ENCODE measurements around the gene RAD9A.

RAD9A gene

GRCh38 chr11:67355794-67356386, 35.9 kb upstream of the RAD9A start:
- Histone ChIP-seq H4K91ac (ENCODE audit: low read length) (peak overlapping the region; percentile 89), H3K9me3 (ENCODE audit: control insufficient read depth, low read length) (no peaks in the 10 kb centered on the region), H3K79me1 (replicated peaks; ENCODE audit: low read length, poor library complexity, severe bottlenecking) (peaks cover 7% of the 10 kb centered on the region), H3K9ac (ENCODE audit: low read length) (peak overlapping the region; percentile 76), H2AK5ac (ENCODE audit: low read length, severe bottlenecking) (peak overlapping the region; percentile 8), H3K4me3 (ENCODE audit: insufficient read depth in 1 of 2, low read depth in 1 of 2, low read length in 2 of 2) (no peak overlapping the region), H3K36me3 (ENCODE audit: control insufficient read depth in 1 of 2, insufficient read depth in 2 of 2, low read depth in 1 of 2, low read length in 2 of 2) (peaks cover 5% of the 10 kb centered on the region in 2 experiments), H3K4ac (ENCODE audit: low read depth in 1 of 2, low read length in 2 of 2) (peak overlapping the region; percentile 83 to 92), H3K27me3 (ENCODE audit: control insufficient read depth in 1 of 2, insufficient read depth in 1 of 2, low read length in 2 of 2) (no peaks in the 10 kb centered on the region), H3K18ac (ENCODE audit: low read depth in 1 of 2, low read length in 2 of 2) (peak overlapping the region; percentile 76 to 92), H4K8ac (ENCODE audit: low read length) (peak overlapping the region; percentile 87), H3K23ac (ENCODE audit: low read length in 2 of 2) (peak overlapping the region in 1 of 2 experiments; percentile 2), H3K14ac (ENCODE audit: low read length in 2 of 2) (peak overlapping the region in 1 of 2 experiments; percentile 64), H2BK12ac (ENCODE audit: low read length in 2 of 2) (peak overlapping the region; percentile 6 to 49), H3K4me2 (ENCODE audit: low read length, poor library complexity, severe bottlenecking) (no peak overlapping the region), H2BK120ac (ENCODE audit: low read depth, low read length) (peak overlapping the region; percentile 77), H2BK5ac (ENCODE audit: low read depth, low read length, poor library complexity, severe bottlenecking) (no peak overlapping the region), H3K4me1 (ENCODE audit: control insufficient read depth, insufficient read depth, low read depth, low read length) (peaks cover 53% of the 10 kb centered on the region), H2AFZ (ENCODE audit: low read depth, low read length) (no peak overlapping the region), H2BK15ac (ENCODE audit: low read depth, poor library complexity, severe bottlenecking) (peak overlapping the region; percentile 45), H3K27ac (ENCODE audit: low read length, poor library complexity, severe bottlenecking) (peak overlapping the region; percentile 96)
- WGBS: 80% methylated on average over 4 of the region's 4 CpGs
- no peak for DNase-seq

- Histone ChIP-seq H2AFZ (ENCODE audit: low read depth, low read length) (no peak overlapping the region), H2BK5ac (ENCODE audit: low read depth, low read length, poor library complexity, severe bottlenecking) (peak overlapping the region; percentile 74), H3K9me3 (ENCODE audit: control insufficient read depth, low read length) (no peaks in the 10 kb centered on the region), H3K27me3 (ENCODE audit: control insufficient read depth in 1 of 2, insufficient read depth in 1 of 2, low read length in 2 of 2) (no peaks in the 10 kb centered on the region), H3K18ac (ENCODE audit: low read depth in 1 of 2, low read length in 2 of 2) (peak overlapping the region; percentile 46 to 76), H3K27ac (ENCODE audit: low read length, poor library complexity, severe bottlenecking) (peak overlapping the region; percentile 96), H3K36me3 (ENCODE audit: control insufficient read depth in 1 of 2, insufficient read depth in 2 of 2, low read depth in 1 of 2, low read length in 2 of 2) (peaks cover 3 to 6% of the 10 kb centered on the region in 2 experiments), H2BK15ac (ENCODE audit: low read depth, poor library complexity, severe bottlenecking) (peak overlapping the region; percentile 97), H2BK120ac (ENCODE audit: low read depth, low read length) (peak overlapping the region; percentile 77), H3K23ac (ENCODE audit: low read length in 2 of 2) (peak overlapping the region in 1 of 2 experiments; percentile 2), H3K4ac (ENCODE audit: low read depth in 1 of 2, low read length in 2 of 2) (peak overlapping the region; percentile 79 to 92), H4K91ac (ENCODE audit: low read length) (peak overlapping the region; percentile 89), H3K14ac (ENCODE audit: low read length in 2 of 2) (peak overlapping the region in 1 of 2 experiments; percentile 13), H3K4me1 (ENCODE audit: control insufficient read depth, insufficient read depth, low read depth, low read length) (peaks cover 50% of the 10 kb centered on the region), H2AK5ac (ENCODE audit: low read length, severe bottlenecking) (peak overlapping the region; percentile 8), H3K9ac (ENCODE audit: low read length) (peak overlapping the region; percentile 76), H4K8ac (ENCODE audit: low read length) (peak overlapping the region; percentile 87), H3K79me1 (replicated peaks; ENCODE audit: low read length, poor library complexity, severe bottlenecking) (peaks cover 7% of the 10 kb centered on the region), H3K4me3 (ENCODE audit: insufficient read depth in 1 of 2, low read depth in 1 of 2, low read length in 2 of 2) (no peak overlapping the region), H2BK12ac (ENCODE audit: low read length in 2 of 2) (peak overlapping the region; percentile 6 to 49), H3K4me2 (ENCODE audit: low read length, poor library complexity, severe bottlenecking) (no peak overlapping the region)
- WGBS: 32% methylated on average over 4 of the region's 4 CpGs
- DNase-seq: no peak
Observed at GRCh38 chr11:67356387-67356863, 35.4 kb upstream of the RAD9A start.

- WGBS: 23% methylated on average over 3 of the region's 3 CpGs
Observed at GRCh38 chr11:67356864-67357561, 34.8 kb upstream of the RAD9A start.

More at GRCh38 chr11:67356864-67357561, 34.8 kb upstream of the RAD9A start:
- peaks cover 46% of the 10 kb centered on the region for H3K4me1 ChIP-seq (ENCODE audit: control insufficient read depth, insufficient read depth, low read depth, low read length)
- H3K36me3 ChIP-seq (ENCODE audit: control insufficient read depth in 1 of 2, insufficient read depth in 2 of 2, low read depth in 1 of 2, low read length in 2 of 2): peaks cover 3 to 8% of the 10 kb centered on the region in 2 experiments
- H3K4me3 ChIP-seq (ENCODE audit: insufficient read depth in 1 of 2, low read depth in 1 of 2, low read length in 2 of 2): no peak overlapping the region
- peak overlapping the region in 1 of 2 experiments; percentile 93 for H3K14ac ChIP-seq (ENCODE audit: low read length in 2 of 2)
- H2BK15ac ChIP-seq (ENCODE audit: low read depth, poor library complexity, severe bottlenecking): peak overlapping the region; percentile 97
- peak overlapping the region; percentile 74 for H2BK5ac ChIP-seq (ENCODE audit: low read depth, low read length, poor library complexity, severe bottlenecking)
- H3K18ac ChIP-seq (ENCODE audit: low read depth in 1 of 2, low read length in 2 of 2): peak overlapping the region; percentile 76 to 97
- no peaks in the 10 kb centered on the region for H3K27me3 ChIP-seq (ENCODE audit: control insufficient read depth in 1 of 2, insufficient read depth in 1 of 2, low read length in 2 of 2)
- peak overlapping the region; percentile 85 to 92 for H3K4ac ChIP-seq (ENCODE audit: low read depth in 1 of 2, low read length in 2 of 2)
- peak overlapping the region; percentile 96 for H3K27ac ChIP-seq (ENCODE audit: low read length, poor library complexity, severe bottlenecking)
- H3K4me2 ChIP-seq (ENCODE audit: low read length, poor library complexity, severe bottlenecking): no peak overlapping the region
- peak overlapping the region; percentile 49 to 97 for H2BK12ac ChIP-seq (ENCODE audit: low read length in 2 of 2)
- H2AK5ac ChIP-seq (ENCODE audit: low read length, severe bottlenecking): peak overlapping the region; percentile 34
- peak overlapping the region; percentile 91 for H4K91ac ChIP-seq (ENCODE audit: low read length)
- H3K9me3 ChIP-seq (ENCODE audit: control insufficient read depth, low read length): no peaks in the 10 kb centered on the region
- DNase-seq: peak; percentile 85
- peak overlapping the region; percentile 77 for H2BK120ac ChIP-seq (ENCODE audit: low read depth, low read length)
- H3K79me1 ChIP-seq (replicated peaks; ENCODE audit: low read length, poor library complexity, severe bottlenecking): peaks cover 13% of the 10 kb centered on the region
- H3K9ac ChIP-seq (ENCODE audit: low read length): peak overlapping the region; percentile 76
- H2AFZ ChIP-seq (ENCODE audit: low read depth, low read length): peak overlapping the region; percentile 15
- peak overlapping the region; percentile 87 for H4K8ac ChIP-seq (ENCODE audit: low read length)
- H3K23ac ChIP-seq (ENCODE audit: low read length in 2 of 2): no peak overlapping the region
